Esophagus (tissue), 2 donors: ENCODE data around the gene C16orf96. TPM values are rescaled to one million over a fixed set of nuclear protein-coding genes. Genes with fewer than 3 reads are reported as not detected.

ENCODE experiments used
- H3K27ac ChIP-seq, 2 donors: one replicate each; pipeline ENCODE4 v1.5.1; 2013; ENCODE audit warnings: low read depth in 2 of 2, mild to moderate bottlenecking in 2 of 2, inconsistent platforms in 1 of 2, low read length in 1 of 2, moderate library complexity in 1 of 2
- H3K27me3 ChIP-seq, 2 donors: one replicate each; pipeline ENCODE4 v1.6.1; 2013; ENCODE audit warnings: low read length in 2 of 2, control low read depth in 1 of 2, mild to moderate bottlenecking in 1 of 2; ENCODE audit not compliant: insufficient read depth in 2 of 2, control insufficient read depth in 1 of 2
- H3K36me3 ChIP-seq, 2 donors: one replicate each; pipeline ENCODE4 v1.6.1; 2013; ENCODE audit warnings: low read length in 1 of 2; ENCODE audit not compliant: control insufficient read depth in 2 of 2, insufficient read depth in 2 of 2
- H3K4me1 ChIP-seq, 2 donors: one replicate each; pipeline ENCODE4 v1.6.1; 2013; ENCODE audit warnings: low read length in 1 of 2; ENCODE audit not compliant: control insufficient read depth in 2 of 2, insufficient read depth in 2 of 2
- H3K4me3 ChIP-seq, 2 donors: one replicate each; pipeline ENCODE4 v1.5.1; 2013; ENCODE audit warnings: low read length in 2 of 2, mild to moderate bottlenecking in 2 of 2, low read depth in 1 of 2, moderate library complexity in 1 of 2
- H3K9me3 ChIP-seq, 2 donors: one replicate each; pipeline ENCODE4 v1.6.1; 2013; ENCODE audit warnings: mild to moderate bottlenecking in 2 of 2, low read depth in 1 of 2, low read length in 1 of 2, moderate library complexity in 1 of 2; ENCODE audit not compliant: control insufficient read depth in 2 of 2, insufficient read depth in 1 of 2
- WGBS, 2 donors: extraction: QIAGEN DNeasy Blood & Tissue Kit; methylation state at CpG; one replicate each; pipeline ENCODE4 v1.1.7; 2013; 5-methylcytosine and 5-hydroxymethylcytosine counted together
- polyA plus RNA-seq, 2 donors: library from polyadenylated mRNA; stranded (reverse); fragments of 200-250 nt; gene quantifications; one replicate each; pipeline ENCODE4 v1.2.3, GENCODE V29; 2013
- donor health status: healthy with polysubstance abuse.
- donor health status: Bipolar disorder and iron deficiency.

C16orf96 gene
- polyA plus RNA-seq: under 1 TPM; 0.04 to 0.08 TPM

DNA sequence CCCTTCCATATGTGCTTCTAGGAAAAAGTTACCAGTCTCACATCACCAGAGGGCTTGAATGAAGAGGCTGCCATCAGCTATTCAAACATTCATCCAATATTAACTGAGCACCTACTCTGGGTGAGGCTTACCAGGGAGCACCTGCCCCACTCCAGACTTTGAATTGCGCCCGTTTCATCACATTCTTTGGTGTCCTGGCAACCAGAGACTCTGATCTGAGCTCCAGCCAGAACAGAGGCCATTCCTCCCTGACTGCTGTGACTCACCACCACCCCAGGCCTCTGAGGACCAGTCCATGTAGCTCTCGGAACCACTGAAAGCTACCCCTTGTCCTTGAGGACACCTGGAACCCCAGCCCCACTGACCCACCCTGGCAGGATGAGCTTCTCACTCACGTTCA is at the start of gene C16orf96:
TSS of gene C16orf96 (plus strand) at position 229 of the 400 bp plus-strand sequence. CDS start at position 379, 150 bp downstream.
- no peaks in the 10 kb centered on the region for H3K36me3 ChIP-seq
- H3K4me3 ChIP-seq: no peak within 1 kb of the TSS
- H3K9me3 ChIP-seq: no peaks in the 10 kb centered on the region
- no peak within 1 kb of the TSS for H3K27ac ChIP-seq
- no peaks in the 10 kb centered on the region for H3K27me3 ChIP-seq
- peaks cover 0 to 5% of the 10 kb centered on the region in 2 donors for H3K4me1 ChIP-seq
- WGBS, 2 donors: 84 to 94% methylated on average over 4 of the region's 4 CpGs

- WGBS, 2 donors: 2 to 3% methylated on average over 3 of the region's 3 CpGs
- peaks cover 19 to 39% of the 10 kb centered on the region in 2 donors for H3K36me3 ChIP-seq
- H3K4me3 ChIP-seq: no peak overlapping the region
- peaks cover 0 to 17% of the 10 kb centered on the region in 2 donors for H3K4me1 ChIP-seq
- no peaks in the 10 kb centered on the region for H3K9me3 ChIP-seq
- H3K27ac ChIP-seq: peak overlapping the region; percentile 76 to 81
- no peaks in the 10 kb centered on the region for H3K27me3 ChIP-seq
Measured at GRCh38 chr16:4506450-4506849, 49.7 kb upstream of the C16orf96 start.

GRCh38 chr16:4507588-4508345 is 48.4 kb upstream of the C16orf96 start:
- Histone ChIP-seq H3K27ac (no peak overlapping the region), H3K36me3 (peaks cover 19 to 52% of the 10 kb centered on the region in 2 donors), H3K9me3 (no peaks in the 10 kb centered on the region), H3K27me3 (no peaks in the 10 kb centered on the region), H3K4me3 (no peak overlapping the region), H3K4me1 (peaks cover 0 to 18% of the 10 kb centered on the region in 2 donors)
- WGBS, 2 donors: 89 to 90% methylated on average over 17 of the region's 17 CpGs

DNA sequence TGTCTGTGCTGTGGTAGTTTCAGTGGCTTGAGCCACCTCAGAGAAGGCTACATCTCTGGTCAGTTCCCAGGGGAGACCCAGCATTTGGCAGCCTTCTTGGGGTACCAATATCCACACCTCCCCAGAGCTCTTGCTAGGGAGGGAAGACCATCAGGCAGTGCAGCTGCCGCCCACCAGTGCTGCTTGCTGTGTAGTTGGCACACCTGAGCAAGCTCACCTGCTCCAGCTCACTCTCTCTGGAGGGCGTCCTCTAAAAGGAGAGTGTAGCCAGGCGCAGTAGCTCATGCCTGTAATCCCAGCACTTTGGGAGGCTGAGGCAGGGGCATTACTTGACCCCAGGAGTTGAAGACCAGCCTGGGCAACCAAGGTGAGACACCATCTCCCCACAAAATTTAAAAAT is 47.3 kb upstream of the C16orf96 start:
- WGBS, 2 donors: 90 to 96% methylated on average over 3 of the region's 3 CpGs
- Histone ChIP-seq H3K9me3 (no peaks in the 10 kb centered on the region), H3K36me3 (peaks cover 19 to 56% of the 10 kb centered on the region in 2 donors), H3K4me1 (peaks cover 0 to 18% of the 10 kb centered on the region in 2 donors), H3K27ac (no peak overlapping the region), H3K27me3 (no peaks in the 10 kb centered on the region), H3K4me3 (no peak overlapping the region)

GRCh38 chr16:4509420-4509819 is 46.7 kb upstream of the C16orf96 start:
- Histone ChIP-seq H3K9me3 (no peaks in the 10 kb centered on the region), H3K4me3 (no peak overlapping the region), H3K27me3 (no peaks in the 10 kb centered on the region), H3K36me3 (peaks cover 19 to 58% of the 10 kb centered on the region in 2 donors), H3K4me1 (peaks cover 0 to 20% of the 10 kb centered on the region in 2 donors), H3K27ac (no peak overlapping the region)
- WGBS, 2 donors: 88 to 90% methylated on average over 8 of the region's 8 CpGs

GRCh38 chr16:4510131-4510530 is 46.0 kb upstream of the C16orf96 start:
- peaks cover 19 to 58% of the 10 kb centered on the region in 2 donors for H3K36me3 ChIP-seq
- no peak overlapping the region for H3K27ac ChIP-seq
- peaks cover 0 to 23% of the 10 kb centered on the region in 2 donors for H3K4me1 ChIP-seq
- H3K9me3 ChIP-seq: no peaks in the 10 kb centered on the region
- H3K4me3 ChIP-seq: no peak overlapping the region
- WGBS, 2 donors: 79 to 81% methylated on average over 5 of the region's 5 CpGs
- no peaks in the 10 kb centered on the region for H3K27me3 ChIP-seq

- Histone ChIP-seq H3K4me1 (peaks cover 0 to 18% of the 10 kb centered on the region in 2 donors), H3K27me3 (no peaks in the 10 kb centered on the region), H3K27ac (peak overlapping the region; percentile 76 to 79), H3K4me3 (no peak overlapping the region), H3K9me3 (no peaks in the 10 kb centered on the region), H3K36me3 (peaks cover 19 to 58% of the 10 kb centered on the region in 2 donors)
- WGBS, 2 donors: 62% methylated on average over 14 of the region's 14 CpGs
Measured at GRCh38 chr16:4510747-4511426, 45.3 kb upstream of the C16orf96 start.

DNA sequence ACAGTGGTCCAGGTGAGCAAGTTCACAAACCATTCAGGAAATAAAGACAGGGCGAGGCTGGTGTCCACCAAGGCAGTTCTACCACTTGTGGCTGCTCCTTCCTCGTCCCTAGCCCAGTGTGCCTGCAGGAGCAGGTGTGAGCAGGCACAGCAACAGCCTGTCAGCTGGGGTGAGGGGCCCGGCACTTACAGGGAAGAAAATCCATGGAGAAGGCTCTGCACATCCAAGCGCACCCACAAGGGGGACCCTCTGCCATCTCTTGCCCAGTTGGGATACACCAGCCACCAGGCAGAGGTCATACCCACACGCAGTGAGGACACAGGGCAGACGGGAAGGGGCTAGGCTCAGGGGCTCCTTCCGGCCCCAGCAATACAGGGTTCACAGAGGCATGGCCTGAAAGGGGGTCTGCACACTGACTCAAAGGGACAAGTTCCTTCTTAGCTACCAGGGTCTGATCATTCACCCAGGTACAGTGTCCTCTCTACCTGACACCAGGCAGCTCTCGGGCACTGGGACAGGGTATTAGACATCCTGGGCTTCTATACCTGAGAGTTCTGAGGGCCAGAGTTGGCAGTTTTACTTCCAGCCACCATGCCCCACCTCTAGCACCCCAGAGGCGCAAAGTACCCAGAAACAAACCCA is 44.6 kb upstream of the C16orf96 start:
- H3K9me3 ChIP-seq: no peaks in the 10 kb centered on the region
- no peaks in the 10 kb centered on the region for H3K27me3 ChIP-seq
- H3K4me3 ChIP-seq: no peak overlapping the region
- 52 to 62% methylated on average over 9 of the region's 9 CpGs for WGBS, 2 donors
- H3K36me3 ChIP-seq: peaks cover 19 to 55% of the 10 kb centered on the region in 2 donors
- H3K27ac ChIP-seq: peak overlapping the region; percentile 76 to 79
- H3K4me1 ChIP-seq: peaks cover 0 to 18% of the 10 kb centered on the region in 2 donors

DNA sequence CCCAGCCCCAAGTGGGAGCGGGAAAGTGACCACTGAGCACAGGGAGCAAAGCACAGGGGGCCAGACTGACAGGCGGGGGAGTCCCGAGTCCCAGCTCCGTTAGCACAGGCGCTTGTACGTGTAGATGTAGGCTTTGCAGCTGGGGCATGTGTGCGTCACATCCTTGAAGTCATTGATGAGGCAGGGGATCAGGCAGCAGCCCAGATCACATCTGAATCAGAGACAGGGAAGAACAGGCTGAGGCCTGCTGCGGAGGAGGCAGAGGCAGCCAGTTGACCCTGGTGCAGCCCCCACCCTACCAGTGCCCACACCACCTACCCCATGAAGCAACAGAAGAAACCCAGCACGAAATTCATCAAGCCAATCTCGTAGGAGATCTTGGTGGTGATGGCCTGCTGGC is 43.7 kb upstream of the C16orf96 start:
- H3K27me3 ChIP-seq: no peaks in the 10 kb centered on the region
- H3K27ac ChIP-seq: no peak overlapping the region
- no peak overlapping the region for H3K4me3 ChIP-seq
- H3K36me3 ChIP-seq: peaks cover 19 to 51% of the 10 kb centered on the region in 2 donors
- no peaks in the 10 kb centered on the region for H3K9me3 ChIP-seq
- 90% methylated on average over 10 of the region's 10 CpGs for WGBS, 2 donors
- peaks cover 0 to 18% of the 10 kb centered on the region in 2 donors for H3K4me1 ChIP-seq
